ENCODE data around the gene PLEKHM3.
"Not testable (repeated sequence)": the region's sequence is repeated elsewhere in the genome, so short reads cannot be mapped to it uniquely, and the experiment has no call there.

The PLEKHM3 gene

GRCh38 chr2:208037564-208038487 is 12.5 kb upstream of the PLEKHM3 start:
- peak; percentile 67 for DNase-seq (ENCODE audit: low read depth)

GRCh38 chr2:208036357-208036756 is 11.0 kb upstream of the PLEKHM3 start:
- DNase-seq (ENCODE audit: low read depth): peak; percentile 22

- DNase-seq (ENCODE audit: low read depth): no peak
Measured at GRCh38 chr2:208034503-208035140, 9.3 kb upstream of the PLEKHM3 start.

- peak; percentile 39 for DNase-seq (ENCODE audit: low read depth)
Measured at GRCh38 chr2:208033701-208034502, 8.6 kb upstream of the PLEKHM3 start.

GRCh38 chr2:208031608-208032019 is 6.3 kb upstream of the PLEKHM3 start:
- DNase-seq (ENCODE audit: low read depth): peak; percentile 65

DNA sequence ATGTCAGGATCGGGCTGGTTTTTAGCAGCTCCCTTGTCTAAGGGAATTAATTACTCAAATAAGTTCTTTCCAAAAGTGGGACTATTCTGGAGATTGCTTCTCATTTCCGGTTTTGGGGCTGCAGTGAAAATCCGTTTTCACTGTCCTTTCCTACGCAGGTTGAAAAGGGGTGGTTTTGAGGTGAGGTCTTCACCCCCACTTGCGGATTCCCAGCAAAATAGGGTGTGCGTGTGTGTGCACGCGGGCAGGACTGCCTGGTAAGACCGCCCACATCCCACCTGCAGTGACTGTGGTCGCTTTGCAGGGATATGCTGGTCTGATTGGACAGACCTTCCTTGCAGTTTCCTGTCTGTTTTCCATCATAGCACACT is 472 bp upstream of the PLEKHM3 start:
- no peak for DNase-seq (ENCODE audit: low read depth)

- no peak for DNase-seq (ENCODE audit: low read depth)
Measured at GRCh38 chr2:208024091-208024490, 1.2 kb downstream of the PLEKHM3 start.

DNA sequence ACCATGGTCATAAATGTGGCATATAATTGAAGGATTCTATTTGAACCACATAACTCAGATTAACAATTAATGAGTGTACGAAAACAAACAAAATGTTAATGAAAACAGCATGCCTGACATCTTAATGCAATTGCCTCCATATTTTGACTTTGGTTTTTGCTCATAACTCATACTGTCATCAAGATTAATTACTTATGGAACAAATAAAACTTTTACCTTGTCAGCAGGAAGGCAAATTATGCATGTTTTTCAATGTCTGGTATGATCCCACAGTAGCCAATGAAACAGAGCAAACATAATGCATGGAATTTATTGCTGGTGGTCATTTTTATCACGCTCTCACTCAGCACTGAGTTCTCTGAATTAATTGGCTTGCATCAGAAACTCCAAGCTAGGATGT is 5.1 kb downstream of the PLEKHM3 start:
- DNase-seq (ENCODE audit: low read depth): no peak

GRCh38 chr2:208018124-208018712 is 7.1 kb downstream of the PLEKHM3 start:
- DNase-seq (ENCODE audit: low read depth): not testable (repeated sequence)

DNA sequence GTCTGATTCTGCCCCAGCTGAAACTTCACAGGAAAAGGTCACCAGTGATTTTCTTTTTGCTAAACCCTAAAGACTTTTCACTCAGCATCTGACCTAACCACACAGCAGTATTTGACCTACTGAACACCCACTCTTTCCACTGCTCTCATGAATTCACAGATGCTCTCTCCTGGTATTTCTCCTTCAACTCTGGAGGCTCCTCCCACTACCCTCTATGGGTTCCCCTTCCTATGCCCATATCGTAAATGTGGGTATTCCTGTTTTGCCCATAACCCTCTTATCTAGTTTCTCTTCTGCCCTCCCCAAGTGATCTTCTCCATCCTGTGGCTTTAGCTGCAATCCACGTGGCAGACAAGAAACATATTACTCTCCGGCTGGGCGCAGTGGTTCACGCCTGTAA is 7.6 kb downstream of the PLEKHM3 start:
- DNase-seq (ENCODE audit: low read depth): no peak

DNA sequence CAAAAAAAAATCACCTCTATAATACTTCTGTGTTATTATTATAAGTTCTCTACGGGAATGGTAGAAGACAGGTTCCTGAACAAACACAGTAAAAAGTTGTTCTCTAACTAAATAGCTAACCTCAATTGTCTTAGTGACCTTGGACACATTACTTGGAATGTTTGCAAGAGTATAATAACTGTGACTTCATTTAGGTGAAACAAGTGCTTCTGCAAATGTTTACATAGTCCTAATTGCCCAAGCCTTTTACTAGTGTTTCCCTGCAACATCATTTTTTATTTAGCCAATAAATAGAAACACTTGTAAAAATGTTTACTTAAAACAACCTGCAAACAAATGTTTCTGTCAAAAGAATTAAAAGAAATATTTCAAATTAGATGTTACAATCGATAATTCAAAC is 9.9 kb downstream of the PLEKHM3 start:
- no peak for DNase-seq (ENCODE audit: low read depth)

GRCh38 chr2:208013285-208014178 is 11.8 kb downstream of the PLEKHM3 start:
- DNase-seq (ENCODE audit: low read depth): peak; percentile 86

DNA sequence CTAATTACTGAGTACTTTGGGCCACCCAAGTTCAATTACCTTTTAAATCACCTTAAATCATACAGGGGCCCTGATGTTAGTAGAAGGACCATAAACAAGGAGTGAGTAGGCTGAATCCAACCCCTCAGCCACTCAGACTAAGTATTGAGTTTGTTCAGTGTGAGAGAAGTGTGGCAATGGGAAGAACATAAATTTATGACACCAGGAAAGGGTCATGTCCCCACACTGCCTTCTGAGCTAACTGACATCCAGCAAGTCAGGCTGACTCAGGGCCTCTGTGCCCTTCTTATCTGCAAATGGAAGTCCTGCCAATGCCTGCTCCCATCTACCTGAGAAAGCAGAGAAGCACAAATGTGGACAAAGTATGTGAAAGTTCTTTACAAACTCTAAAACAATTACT is 12.9 kb downstream of the PLEKHM3 start:
- DNase-seq (ENCODE audit: low read depth): no peak

DNA sequence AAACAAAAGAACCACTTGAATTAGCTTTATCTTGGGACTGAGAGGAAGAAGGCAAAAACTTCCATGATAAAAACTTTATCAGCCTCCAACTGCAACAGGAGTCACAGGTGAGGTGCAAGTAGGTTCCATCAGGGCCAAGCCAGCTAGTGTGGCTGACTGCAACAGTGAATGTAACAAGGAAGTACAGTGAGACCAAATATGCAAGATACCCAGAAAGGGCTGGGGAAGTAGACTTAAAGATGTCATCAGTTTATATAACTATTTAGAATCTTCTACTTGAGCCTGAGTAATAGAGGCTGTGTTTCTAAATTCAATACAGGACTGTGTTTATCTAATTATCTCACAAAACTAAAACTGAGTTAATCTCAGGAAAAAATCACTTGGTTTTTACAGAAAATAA is 14.8 kb downstream of the PLEKHM3 start:
- DNase-seq (ENCODE audit: low read depth): no peak

- DNase-seq (ENCODE audit: low read depth): peak; percentile 79
Measured at GRCh38 chr2:208006833-208007232, 18.5 kb downstream of the PLEKHM3 start.

- DNase-seq (ENCODE audit: low read depth): no peak
Measured at GRCh38 chr2:208006337-208006736, 19.0 kb downstream of the PLEKHM3 start.

GRCh38 chr2:208001924-208002323 is 23.4 kb downstream of the PLEKHM3 start:
- DNase-seq (ENCODE audit: low read depth): no peak

GRCh38 chr2:208000701-208001395 is 24.5 kb downstream of the PLEKHM3 start:
- DNase-seq (ENCODE audit: low read depth): peak; percentile 63

GRCh38 chr2:207996848-207997247 is 28.5 kb downstream of the PLEKHM3 start:
- DNase-seq (ENCODE audit: low read depth): no peak

DNA sequence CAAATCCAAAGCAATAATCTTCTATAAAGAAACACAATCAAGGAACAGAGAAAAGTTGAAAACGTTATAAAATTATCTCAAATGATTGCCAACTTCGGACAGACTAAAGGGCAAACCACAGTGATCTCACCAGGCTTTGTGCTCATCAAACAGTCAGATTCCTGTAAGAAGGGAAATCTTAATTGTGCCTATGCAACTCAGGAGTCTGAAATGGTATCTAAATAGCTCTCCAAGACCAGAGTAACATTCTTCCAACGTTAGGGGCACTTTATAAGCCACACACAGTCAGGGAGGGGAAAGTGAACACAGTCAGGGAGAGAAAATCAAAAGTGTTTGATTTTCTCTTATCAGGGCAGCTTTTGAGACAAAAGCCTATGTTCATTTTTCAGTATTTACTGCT is 29.4 kb downstream of the PLEKHM3 start:
- peak; percentile 39 for DNase-seq (ENCODE audit: low read depth)

All from EH (cell line).